Measurements from ENCODE around the gene MTSS2. TPM values are rescaled to one million over a fixed set of nuclear protein-coding genes. Genes with fewer than 3 reads are reported as not detected.

Gene MTSS2
- total RNA-seq, 1 experiment from 2014 or later = 27.1 TPM

GRCh38 chr16:70710422-70711210 is 24.8 kb upstream of the MTSS2 start:
- no peak for TF ChIP-seq CTCF (IDR thresholded peaks at IDR 0.05; ENCODE audit: unreplicated experiment)
- H3K4me1 Mint-ChIP-seq (ENCODE audit: low read depth, unreplicated experiment) = peaks cover 24% of the 10 kb centered on the region

GRCh38 chr16:70709942-70710341 is 24.1 kb upstream of the MTSS2 start:
- peaks cover 16% of the 10 kb centered on the region for H3K36me3 Mint-ChIP-seq (ENCODE audit: insufficient read depth, unreplicated experiment)

More at GRCh38 chr16:70710422-70711210, 24.8 kb upstream of the MTSS2 start:
- intact Hi-C loops (cut with micrococcal nuclease; ENCODE audit: unreplicated experiment) = no loop called here
- Mint-ChIP-seq H3K27ac (ENCODE audit: unreplicated experiment) (no peak overlapping the region), H3K27me3 (ENCODE audit: unreplicated experiment) (no peaks in the 10 kb centered on the region), H3K36me3 (ENCODE audit: insufficient read depth, unreplicated experiment) (peaks cover 15% of the 10 kb centered on the region), H3K4me3 (ENCODE audit: low read depth, unreplicated experiment) (no peak overlapping the region), H3K9me3 (ENCODE audit: low read depth, unreplicated experiment) (no peaks in the 10 kb centered on the region)
- CTCF ChIA-PET = no interaction called here
- no TSS peak for BruUV-seq (replicated peaks)
- DNase-seq = no peak

GRCh38 chr16:70709457-70709856 is 23.6 kb upstream of the MTSS2 start:
- Mint-ChIP-seq H3K4me3 (ENCODE audit: low read depth, unreplicated experiment) (no peak overlapping the region), H3K36me3 (ENCODE audit: insufficient read depth, unreplicated experiment) (peaks cover 16% of the 10 kb centered on the region), H3K27ac (ENCODE audit: unreplicated experiment) (no peak overlapping the region), H3K4me1 (ENCODE audit: low read depth, unreplicated experiment) (peaks cover 25% of the 10 kb centered on the region), H3K9me3 (ENCODE audit: low read depth, unreplicated experiment) (no peaks in the 10 kb centered on the region), H3K27me3 (ENCODE audit: unreplicated experiment) (no peaks in the 10 kb centered on the region)
- TF ChIP-seq CTCF (IDR thresholded peaks at IDR 0.05; ENCODE audit: unreplicated experiment) = no peak
- BruUV-seq (replicated peaks) = no TSS peak
- CTCF ChIA-PET = no interaction called here
- intact Hi-C loops (cut with micrococcal nuclease; ENCODE audit: unreplicated experiment) = loop anchor here (5.0 kb wide), 2 partner anchors 38 to 63 kb away; no protein-coding TSS in a partner anchor
- DNase-seq = no peak

More at GRCh38 chr16:70709942-70710341, 24.1 kb upstream of the MTSS2 start:
- no peak for DNase-seq
- no peak for TF ChIP-seq CTCF (IDR thresholded peaks at IDR 0.05; ENCODE audit: unreplicated experiment)
- no peaks in the 10 kb centered on the region for H3K27me3 Mint-ChIP-seq (ENCODE audit: unreplicated experiment)
- intact Hi-C loops (cut with micrococcal nuclease; ENCODE audit: unreplicated experiment) = loop anchor here (5.0 kb wide), 2 partner anchors 37 to 62 kb away; no protein-coding TSS in a partner anchor
- BruUV-seq (replicated peaks) = no TSS peak
- CTCF ChIA-PET = no interaction called here
- no peak overlapping the region for H3K4me3 Mint-ChIP-seq (ENCODE audit: low read depth, unreplicated experiment)
- no peak overlapping the region for H3K27ac Mint-ChIP-seq (ENCODE audit: unreplicated experiment)
- peaks cover 24% of the 10 kb centered on the region for H3K4me1 Mint-ChIP-seq (ENCODE audit: low read depth, unreplicated experiment)
- no peaks in the 10 kb centered on the region for H3K9me3 Mint-ChIP-seq (ENCODE audit: low read depth, unreplicated experiment)

- intact Hi-C loops (cut with micrococcal nuclease; ENCODE audit: unreplicated experiment) = loop anchor here (5.0 kb wide), 2 partner anchors 39 to 64 kb away; no protein-coding TSS in a partner anchor
- no peak overlapping the region for H3K4me3 Mint-ChIP-seq (ENCODE audit: low read depth, unreplicated experiment)
- no peak for TF ChIP-seq CTCF (IDR thresholded peaks at IDR 0.05; ENCODE audit: unreplicated experiment)
- no peak overlapping the region for H3K27ac Mint-ChIP-seq (ENCODE audit: unreplicated experiment)
- H3K36me3 Mint-ChIP-seq (ENCODE audit: insufficient read depth, unreplicated experiment) = peaks cover 11% of the 10 kb centered on the region
- peaks cover 33% of the 10 kb centered on the region for H3K4me1 Mint-ChIP-seq (ENCODE audit: low read depth, unreplicated experiment)
- BruUV-seq (replicated peaks) = no TSS peak
- CTCF ChIA-PET = no interaction called here
- no peaks in the 10 kb centered on the region for H3K27me3 Mint-ChIP-seq (ENCODE audit: unreplicated experiment)
- H3K9me3 Mint-ChIP-seq (ENCODE audit: low read depth, unreplicated experiment) = no peaks in the 10 kb centered on the region
- no peak for DNase-seq
Measured at GRCh38 chr16:70708366-70709246, 22.8 kb upstream of the MTSS2 start.
